Lower leg skin (tissue), 3 donors: ENCODE measurements around the gene DNASE1L2.

Source experiments
- CTCF ChIP-seq, 3 donors: fragments of 450-650 bp; IDR thresholded peaks; one replicate each; pipeline ENCODE4 v1.5.1; 2016; ENCODE audit warnings: antibody characterized with exemption in 3 of 3, mild to moderate bottlenecking in 3 of 3, moderate library complexity in 2 of 3
- POLR2A ChIP-seq, 2 donors: fragments of 450-650 bp; IDR thresholded peaks; one replicate each; pipeline ENCODE4 v1.6.1; 2016 to 2017; ENCODE audit warnings: antibody characterized with exemption in 2 of 2, mild to moderate bottlenecking in 1 of 2, moderate library complexity in 1 of 2

- TF ChIP-seq CTCF (IDR thresholded peaks at IDR 0.05) (no peak), POLR2A (IDR thresholded peaks at IDR 0.05) (no peak)
Measured at GRCh38 chr16:2196162-2196980, 39.9 kb upstream of the DNASE1L2 start, which contains the start of gene CASKIN1.
